Left kidney (tissue), 2 donors: Measurements from ENCODE around the gene KLF16. TPM values are rescaled to one million over a fixed set of nuclear protein-coding genes. Genes with fewer than 3 reads are reported as not detected.

Experiments used
- DNase-seq: peaks from one replicate; pipeline ENCODE4 v3.0.0-alpha.2; 2013
- polyA plus RNA-seq: library from polyadenylated mRNA; unstranded; fragments of 120-200 nt; gene quantifications from one replicate; pipeline ENCODE4 v1.2.1, GENCODE V29; 2013; ENCODE audit not compliant: insufficient read length

Gene KLF16
- polyA plus RNA-seq, 1 donor: 4.5 TPM

DNA sequence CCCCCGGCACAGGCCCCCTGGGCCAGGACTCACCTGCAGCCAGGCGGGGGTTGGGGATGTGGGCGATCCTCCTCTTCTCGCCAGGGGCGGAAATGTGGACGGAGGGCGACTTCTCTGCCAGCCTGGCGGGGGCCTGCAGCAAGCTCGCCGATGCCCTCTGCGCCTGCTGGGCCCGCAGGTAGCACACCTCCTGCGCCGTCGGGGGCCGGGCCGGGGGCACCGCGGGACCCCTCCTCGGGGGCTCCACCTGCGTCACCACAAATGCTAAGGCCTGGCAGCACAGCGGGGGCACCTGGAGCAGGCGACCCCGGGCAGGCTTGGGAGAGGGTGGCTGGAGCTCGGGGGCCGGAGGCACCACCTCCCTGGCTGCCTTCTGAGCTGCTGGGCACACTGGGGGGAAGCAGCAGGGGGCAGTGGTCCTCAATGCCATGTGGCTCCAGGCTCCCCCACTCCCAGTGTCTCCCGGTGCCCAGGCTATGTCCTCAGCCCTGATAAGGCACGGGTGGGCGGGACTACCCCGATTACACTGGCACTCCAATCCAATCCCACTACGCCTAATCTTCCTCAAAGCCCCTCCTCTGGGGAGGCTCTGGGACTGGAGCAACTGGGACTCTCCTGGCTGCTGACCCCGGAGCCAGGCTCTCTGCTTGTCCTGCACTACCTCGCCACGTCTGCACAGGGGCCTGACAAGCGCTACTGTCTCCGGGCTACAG lies 39.7 kb downstream of the KLF16 start:
- no peak for DNase-seq

DNA sequence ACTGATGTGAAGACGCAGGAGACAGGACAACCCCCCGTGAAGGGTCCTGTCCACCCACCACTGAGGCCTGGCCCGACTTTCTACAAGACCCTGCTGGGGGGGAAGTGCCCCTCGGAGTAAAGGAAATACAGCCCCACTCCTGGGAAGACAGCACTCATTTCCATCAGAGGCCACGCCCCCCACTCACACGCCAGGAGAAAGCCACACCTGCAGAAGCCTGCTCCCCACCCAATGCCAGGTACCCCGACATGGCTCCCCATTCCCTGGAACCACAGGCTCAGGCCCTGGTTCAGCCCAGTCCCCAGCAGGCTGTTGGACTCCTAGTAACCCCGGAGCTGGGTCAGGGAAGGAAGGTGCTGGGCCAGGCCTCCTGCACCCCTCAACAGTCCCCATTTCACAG lies 40.4 kb downstream of the KLF16 start:
- no peak for DNase-seq

DNA sequence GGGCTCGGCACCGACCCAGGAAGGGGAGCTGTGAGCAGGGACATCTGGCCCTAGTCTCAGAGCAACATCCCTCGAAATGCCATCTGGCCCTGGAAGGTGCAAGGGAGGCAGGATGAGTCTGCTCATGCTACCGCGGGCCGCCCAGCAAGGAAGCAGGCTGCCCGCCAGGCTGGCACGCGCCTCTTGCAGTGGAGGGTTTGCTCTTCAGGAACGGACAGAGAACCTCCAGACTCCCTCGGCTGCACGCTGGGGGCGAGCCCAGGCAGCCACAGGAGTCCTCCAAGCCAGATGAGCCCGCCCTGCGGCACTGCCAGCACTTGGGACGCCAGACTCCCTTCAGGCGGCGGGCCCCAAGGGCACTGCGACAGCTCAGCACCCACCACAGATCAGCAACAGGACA lies 41.2 kb downstream of the KLF16 start:
- no peak for DNase-seq

DNA sequence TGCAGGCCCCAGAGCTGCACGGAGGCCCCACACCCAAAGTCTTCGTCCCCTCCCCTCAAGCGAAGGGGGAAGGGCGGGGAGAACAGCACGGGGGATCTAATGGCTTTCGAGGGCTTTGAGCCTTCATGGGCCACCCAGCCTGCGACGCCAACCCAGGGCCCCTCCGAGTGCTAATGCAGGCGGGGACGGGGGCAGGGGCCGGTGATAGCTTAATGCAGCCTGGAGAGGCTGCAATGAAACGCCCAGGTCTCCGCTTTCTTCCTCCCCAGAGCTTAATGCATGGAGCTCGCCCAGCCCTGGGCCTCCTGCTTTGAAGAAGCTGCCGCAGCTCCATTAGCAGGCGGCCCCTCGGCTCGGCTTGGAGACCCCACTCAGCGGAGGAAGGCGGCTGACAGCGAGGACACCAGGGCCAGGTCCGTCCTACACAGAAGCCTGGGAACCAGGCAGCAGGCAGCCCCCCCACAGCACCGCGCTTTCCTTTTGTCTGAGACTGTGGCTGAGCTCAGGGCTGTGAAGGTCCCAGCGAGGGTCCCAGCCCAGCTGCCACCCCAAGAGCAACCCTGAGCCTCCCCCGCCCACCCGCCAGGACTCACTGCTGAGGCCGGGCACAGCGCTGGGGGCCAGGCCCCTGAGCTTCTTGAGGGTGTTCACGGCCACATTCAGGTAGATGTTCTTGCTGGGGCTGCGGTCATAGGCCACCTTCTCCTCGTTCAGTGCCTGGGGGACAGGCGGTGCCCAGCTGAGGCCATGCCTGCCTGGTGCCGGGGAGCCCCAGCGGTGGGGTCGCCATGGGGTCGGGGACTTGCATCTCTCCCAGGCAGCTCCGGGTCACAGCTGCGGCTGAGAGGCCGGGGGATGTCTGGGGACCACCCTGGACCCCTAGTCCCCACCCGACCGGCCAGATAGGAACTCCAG lies 43.8 kb downstream of the KLF16 start:
- DNase-seq: no peak

DNA sequence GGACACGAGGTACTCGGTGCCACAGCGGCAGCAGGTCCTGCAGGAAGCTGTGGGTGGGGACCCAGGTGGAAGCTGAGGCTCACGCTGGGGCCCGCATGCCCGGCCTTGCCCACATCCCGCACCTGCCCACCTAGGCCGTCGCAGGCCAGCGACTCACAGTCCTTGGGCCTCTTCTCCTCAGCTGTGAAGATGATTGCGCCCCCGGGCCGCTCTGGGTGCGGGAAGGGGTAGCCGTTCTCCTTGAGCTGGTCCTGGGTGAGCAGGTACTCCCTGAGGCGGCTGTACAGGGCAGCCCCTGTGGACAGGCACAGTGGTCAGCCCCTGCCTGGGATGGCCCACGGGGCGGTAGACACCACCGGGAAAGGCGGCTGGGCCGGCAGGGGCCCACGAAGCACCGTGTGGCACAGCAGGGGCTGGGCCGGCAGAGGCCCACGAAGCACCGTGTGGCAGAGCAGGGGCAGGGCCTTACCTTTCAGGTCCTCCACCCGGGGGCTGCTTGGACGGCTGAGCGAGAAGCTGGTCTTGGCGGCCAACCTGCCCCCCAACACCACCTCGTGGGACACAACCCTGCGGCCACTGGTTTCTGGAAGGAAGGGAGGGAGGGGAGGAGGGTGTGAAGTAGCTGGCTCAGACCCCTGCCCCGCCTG lies 44.7 kb downstream of the KLF16 start:
- DNase-seq: no peak

DNA sequence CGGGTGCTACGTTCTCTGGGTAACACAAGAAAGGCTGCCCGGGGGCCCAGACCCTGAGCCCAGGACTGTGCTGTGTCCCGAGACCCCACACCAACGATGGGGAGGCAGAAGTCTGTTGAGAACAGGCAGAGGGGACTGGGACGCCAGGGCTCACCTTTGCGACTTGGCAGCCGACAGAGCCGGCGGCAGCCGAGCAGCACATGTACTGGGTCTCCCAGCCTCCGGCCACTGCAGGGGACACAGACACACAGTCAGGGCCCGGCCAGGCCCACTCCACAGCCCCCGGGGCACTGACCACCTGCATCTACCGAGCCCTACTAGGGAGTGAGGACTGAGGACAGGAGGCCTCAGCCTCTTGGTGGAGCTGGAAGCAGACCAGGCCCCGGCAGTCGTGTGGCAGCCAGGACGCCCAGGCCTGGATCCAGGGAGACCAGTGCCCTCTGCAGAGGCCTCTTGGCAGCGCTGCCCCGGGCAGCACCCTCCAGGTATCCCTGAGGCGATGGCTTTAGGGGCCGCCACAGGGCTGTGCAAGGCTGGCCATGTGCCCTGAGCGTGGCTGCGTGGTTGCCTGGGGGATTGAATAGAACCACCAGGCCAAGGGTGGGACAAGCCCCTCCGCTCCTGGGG lies 45.7 kb downstream of the KLF16 start:
- no peak for DNase-seq

DNA sequence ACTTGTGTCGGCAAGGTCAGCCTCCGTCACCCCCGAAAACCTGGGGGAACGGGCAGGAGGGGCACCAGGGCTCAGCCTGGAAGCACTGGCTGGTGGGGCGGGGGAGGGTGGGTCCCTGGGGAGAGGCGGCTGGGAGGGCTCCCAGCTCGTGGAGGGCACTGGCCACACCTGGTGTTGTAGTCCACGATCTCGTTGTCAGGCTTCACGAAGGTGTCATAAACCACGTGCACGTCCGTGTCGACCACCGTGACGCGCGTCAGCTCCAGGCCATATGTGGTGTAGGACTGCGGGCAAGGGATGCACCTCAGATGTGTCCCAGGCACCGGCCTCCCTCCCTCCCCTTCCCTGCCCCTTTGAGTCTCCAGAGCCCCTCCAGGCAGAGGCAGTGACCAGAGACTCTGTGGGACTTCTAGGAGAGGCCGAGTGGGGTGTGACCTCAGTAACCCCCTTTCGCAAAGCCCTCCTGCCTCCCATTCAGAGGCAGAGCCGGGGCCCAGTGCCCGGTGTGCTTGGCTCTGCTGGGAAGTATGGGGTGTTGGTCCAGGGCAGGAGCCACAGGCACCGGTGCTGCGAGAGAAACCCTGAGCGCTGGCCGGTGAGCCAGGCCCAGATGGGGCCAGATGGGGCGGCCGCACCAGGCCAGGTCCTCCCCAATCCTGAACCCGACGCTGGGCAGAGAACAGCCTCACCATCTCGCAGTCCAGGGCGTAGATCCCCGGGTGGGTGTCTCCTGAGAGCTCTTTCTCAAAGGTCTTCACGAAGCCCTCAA lies 46.7 kb downstream of the KLF16 start:
- DNase-seq: no peak

DNA sequence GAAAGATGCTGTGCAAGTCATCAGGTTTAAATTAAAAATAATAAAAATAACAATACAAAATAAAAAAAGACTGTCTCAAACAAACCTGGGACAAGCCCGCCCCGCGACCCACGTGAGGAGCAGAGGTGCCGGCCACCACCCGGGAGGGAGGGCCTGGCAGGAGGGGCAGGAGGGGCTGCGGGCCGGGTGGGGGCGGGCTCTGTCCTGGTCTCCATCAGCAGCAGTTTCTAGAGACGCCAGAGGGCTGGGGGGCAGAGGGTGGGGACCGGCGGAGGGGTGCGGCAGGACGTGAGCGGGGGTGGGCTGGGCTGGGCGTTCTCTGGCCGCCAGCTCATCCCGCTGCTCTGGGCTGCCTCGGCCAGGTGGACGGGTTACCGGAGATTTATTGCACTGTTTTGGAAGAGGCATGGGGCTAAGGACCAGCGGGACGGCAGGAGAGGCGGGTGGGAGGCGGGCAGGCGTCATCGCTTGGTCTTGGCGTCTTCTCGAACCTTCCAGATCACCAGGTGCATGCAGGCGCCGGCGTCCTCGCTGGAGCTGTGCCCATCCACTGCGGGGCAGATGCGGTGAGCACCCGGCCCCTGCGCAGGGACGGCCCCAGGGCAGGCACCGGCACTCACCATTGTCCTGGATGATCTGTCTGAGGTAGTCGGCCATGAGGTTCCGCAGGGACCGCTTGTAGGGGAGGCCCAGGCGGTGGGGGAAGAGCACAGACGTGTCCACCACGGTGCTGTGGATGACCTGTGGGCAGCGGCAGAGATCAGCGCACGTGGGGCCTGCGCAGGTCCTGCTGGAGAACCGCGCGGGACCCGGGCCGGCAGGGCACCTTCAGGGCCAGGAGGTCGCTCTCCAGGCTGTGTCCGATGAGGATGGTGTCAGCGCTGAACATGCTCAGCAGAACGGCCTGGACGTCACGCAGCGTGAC lies 47.5 kb downstream of the KLF16 start:
- no peak for DNase-seq

DNA sequence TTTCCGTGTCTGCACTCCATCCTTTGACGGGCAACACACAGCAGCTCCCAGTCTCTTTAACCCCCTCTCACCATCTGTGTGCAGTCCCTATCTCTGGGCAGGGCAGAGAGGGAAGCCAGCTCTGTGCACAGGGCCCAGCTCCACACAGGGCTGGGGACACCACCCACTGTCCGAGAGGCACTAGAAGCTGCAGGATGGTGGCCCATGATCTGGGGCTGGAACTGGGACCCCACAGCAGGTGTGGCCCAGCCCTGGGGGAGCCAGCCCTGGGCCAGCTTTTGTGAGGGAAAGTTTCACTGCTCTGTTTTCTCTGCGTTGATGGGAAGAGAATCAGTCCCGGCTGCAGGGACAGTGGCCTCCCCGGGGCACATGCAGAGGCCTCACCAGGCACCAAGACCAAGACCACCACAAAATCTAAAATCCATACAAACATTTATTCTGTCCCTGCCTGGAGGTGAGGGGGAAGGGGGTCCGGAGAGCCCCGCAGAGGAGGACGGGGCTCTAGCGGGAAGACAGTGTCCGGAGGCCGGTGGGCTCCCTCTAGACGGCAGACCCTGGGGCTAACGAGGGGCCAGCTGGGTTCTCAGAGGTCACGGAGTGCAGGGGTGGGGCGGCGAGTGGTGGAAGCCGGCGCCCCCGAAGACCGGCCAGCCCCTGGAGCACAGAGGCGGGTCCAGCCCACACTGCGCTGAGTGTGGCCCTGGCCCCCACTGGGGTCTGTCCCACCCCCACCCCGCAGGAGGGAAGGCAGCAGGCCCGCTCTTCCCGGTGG lies 48.4 kb downstream of the KLF16 start:
- no peak for DNase-seq

DNA sequence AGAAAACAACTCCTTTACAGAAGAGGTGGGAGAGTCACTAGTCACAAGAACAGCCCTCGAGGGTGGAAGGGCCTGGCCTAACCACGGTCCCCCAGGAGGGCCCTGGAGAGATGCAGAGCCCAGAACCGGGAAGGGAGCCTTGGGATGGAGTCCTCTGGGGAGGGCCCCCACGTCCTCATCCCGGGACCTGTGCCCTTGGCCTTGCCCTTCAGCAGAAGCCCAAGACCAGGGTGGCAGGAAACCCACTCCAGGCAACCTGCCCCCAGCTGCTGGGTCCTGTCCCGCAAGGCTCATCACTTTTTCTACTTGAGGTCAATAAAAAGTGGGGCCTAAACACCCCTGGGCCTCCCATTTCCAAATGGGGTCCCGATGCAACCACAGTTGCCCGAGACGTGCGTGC lies 49.0 kb downstream of the KLF16 start:
- no peak for DNase-seq

DNA sequence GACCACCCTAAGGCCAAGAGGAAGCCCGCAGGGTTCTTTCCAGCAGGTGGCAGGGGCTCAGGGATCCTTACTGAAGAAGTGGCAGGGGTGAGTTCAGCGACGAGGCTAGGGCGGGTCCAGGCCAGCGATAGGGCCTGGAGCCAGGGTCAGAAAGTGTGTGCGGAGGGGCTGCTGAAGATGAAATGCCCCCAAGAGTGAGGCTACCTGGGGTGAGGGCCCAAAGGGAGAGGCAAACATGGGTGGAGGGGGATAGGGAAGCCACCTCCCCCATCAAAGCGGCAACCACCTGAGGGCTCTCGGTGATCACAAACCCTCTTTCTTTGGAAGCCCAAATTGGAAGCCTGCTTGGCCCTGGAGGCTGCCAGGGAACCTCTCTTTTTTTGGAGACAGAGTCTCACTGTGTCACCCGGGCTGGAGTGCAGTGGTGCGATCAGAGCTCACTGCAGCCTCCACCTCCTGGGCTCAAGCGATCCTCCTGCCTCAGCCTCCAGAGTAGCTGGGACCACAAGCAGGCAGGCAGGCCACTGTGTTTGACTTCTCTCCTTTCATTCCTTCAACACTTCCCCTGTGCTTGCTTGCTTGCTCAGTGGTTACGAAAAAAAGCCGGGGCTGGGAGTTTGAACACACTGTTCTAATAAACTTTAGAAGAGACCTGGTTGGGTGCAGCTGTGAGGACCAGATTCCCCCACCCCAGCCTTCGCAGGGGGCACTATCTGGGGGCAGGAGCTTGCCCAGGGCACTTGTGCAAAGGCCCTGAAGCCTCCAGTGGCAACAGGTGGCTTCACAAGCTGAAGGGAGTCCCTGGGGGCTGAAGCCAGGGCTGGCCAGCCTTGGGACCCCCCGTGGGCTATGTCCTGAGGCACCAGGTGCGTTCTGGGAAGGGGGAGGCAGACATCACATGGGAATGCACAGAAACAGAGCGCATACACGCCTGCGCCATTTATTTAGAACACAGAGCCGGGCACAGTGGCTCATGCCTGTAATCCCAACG lies 49.9 kb downstream of the KLF16 start:
- DNase-seq: no peak

DNA sequence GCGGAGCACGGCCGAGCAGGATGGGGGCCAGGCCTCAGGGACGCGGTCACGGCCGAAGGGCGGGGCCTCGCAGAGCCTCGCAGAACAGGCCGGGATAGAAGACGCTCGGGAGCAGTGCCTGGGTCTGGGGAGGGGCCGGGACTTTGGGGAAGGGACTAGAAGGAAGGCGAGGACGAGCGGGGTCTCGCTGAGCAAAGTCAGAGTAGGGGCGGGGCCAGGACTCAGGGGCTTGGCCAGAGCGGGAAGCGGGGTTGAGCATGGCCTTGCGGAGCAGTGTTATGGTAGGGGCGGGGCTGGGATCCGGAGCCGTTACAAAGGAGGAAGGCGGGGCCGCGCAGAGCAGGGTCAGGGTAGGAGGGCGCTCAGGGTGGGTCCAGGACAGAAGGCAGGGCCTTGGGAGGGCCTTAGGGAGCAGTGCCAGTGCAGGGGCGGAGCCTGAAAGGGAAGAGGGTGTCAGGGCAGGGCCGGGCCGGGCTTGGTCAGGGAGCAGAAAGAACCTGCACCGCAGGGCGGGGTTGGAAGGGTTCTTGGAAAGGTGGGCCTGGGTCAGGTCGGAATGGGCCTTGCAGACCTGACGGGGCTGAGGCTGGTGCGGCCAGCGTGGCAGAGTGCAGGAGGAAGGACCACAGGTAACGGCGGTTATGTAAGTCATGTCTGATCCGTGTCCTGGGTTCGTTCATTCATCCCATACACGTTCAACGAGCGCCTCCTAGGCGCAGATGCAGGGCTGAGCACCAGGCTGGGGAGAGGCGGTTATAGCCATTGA lies 50.8 kb downstream of the KLF16 start:
- DNase-seq: peak; percentile 65

DNA sequence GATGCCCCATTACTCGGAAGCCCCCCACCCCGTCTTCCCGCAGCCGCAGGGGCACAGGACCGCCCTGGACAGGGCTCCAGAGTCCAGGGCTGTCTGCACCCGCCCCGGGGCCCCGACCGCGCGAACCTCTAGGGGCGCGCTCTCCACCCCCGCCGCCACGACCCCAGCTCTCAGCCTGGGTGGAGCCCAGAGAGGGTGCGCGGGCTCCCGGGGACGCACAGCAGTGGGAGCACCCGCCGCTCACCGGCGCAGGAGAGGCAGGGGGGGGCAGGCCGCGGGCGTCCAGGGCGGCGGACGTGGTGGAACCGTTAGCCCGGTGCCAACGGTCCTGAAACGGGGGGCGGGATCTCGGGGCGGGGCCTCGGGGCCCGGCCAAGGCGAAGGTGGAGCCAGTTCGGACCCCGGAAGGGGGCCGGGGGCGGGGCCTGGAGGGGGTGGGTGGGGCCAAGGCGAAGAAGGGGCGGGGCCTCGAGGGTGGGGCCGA lies 51.4 kb downstream of the KLF16 start, which contains the start of gene ATP8B3:
Gene ATP8B3 (minus strand): TSS at position 335 of the 484 bp plus-strand sequence. CDS start 540 bp downstream, outside the sequence.
- no peak for DNase-seq

DNA sequence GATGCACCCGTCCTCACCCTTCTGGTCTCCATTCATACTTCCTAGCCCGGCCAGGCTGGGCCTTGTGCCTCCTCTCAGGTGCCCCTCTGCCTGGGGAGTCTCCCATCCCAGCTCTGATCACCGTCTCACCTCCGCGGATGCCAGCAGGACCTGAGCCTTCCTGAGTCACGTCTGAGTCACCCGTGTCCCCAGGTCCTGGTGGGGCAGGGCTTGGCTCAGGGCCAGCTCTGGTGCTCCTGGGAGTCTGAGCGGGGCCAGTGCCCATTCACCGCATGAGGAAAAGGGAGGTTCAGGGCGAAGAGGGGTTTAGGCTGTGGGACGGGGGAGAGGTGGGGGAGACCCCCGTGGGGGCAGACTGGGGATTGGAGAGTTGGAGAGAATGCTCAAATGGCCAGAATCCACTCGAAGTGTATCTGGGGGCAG lies 51.9 kb downstream of the KLF16 start:
- DNase-seq: no peak

DNA sequence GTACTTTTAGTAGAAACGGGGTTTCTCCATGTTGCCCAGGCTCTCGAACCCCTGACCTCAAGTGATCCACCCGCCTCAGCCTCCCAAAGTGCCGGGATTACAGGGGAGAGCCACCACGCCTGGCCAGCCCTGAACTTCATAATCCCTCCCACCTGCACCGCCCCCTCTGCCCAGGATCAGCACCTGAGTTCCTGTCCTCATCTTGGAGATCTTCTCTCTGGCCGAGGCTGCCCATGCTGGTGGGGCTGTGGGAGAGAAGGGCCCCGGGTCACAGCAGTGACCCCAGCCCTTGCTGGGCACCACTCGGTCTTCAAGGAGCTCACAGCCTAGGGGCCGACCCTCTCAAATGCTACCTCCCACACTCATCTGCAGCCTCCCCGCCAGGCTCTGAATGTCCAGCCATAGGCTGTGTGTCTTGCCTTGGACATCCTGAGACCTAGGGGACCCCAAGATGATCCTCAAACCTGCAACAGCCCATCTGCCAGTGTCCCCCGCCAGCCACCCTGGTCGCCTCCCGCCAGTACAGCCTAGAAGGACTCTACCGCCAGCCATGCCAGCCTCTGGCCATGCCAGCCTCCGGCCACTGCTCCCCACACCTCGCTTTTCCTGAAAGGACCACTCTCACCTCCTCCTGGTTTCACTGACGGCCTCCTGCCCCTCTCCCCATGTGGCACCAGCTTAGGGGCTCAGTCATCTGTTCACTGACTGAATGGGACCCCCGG lies 52.8 kb downstream of the KLF16 start:
- DNase-seq: no peak

DNA sequence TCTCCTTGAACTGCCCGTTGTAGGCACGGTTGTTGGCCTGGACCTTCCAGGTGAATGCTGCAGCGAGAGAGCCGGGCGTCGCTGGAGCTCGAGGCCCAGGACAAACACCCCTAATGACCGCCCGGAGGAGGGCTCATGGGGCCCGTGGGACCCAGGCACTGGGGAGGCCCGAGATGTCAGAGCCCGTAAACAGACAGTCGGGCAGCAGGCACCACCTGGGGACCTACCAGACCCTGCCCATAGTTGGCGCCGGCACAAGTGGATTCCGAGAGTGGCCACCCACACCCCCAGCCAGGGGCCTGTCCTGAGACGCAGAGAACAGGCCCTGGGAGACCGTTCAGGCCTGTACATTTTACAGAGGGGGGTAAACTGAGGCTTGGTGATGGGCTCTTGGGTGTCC lies 53.7 kb downstream of the KLF16 start:
- DNase-seq: no peak

DNA sequence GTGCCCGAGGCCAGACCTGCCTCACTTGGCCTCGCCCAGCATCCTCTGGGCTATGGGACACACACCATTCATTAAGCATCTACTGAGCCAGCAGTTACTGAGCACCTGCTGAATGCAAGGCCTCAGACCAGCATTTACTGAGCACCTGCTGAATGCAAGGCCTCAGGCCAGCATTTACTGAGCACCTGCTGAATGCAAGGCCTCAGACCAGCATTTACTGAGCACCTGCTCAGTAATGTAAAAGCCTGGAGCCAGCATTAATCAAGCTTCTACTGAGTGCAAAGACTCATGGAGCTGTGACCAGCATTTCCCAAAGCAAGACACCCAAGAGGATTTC lies 55.0 kb downstream of the KLF16 start:
- DNase-seq: no peak
